WTC11 (cell line): ENCODE results near the gene KIF3A. TPM values are rescaled to one million over a fixed set of nuclear protein-coding genes. Genes with fewer than 3 reads are reported as not detected.

Source experiments
- CREM ChIP-seq: sonication (generic); formaldehyde crosslinking; IDR thresholded peaks from 2 replicates; pipeline ENCODE4 v1.8.1; 2022; ENCODE audit warnings: mild to moderate bottlenecking, missing genetic modification reagents, moderate library complexity
- ELF4 ChIP-seq: sonication (generic); formaldehyde crosslinking; IDR thresholded peaks from 2 replicates; pipeline ENCODE4 v1.8.1; 2022; ENCODE audit warnings: low read depth, mild to moderate bottlenecking, moderate library complexity, missing genetic modification reagents
- ESRRA ChIP-seq: sonication (generic); formaldehyde crosslinking; IDR thresholded peaks from 2 replicates; pipeline ENCODE4 v1.8.1; 2022; ENCODE audit warnings: mild to moderate bottlenecking, missing genetic modification reagents, borderline replicate concordance
- ETV6 ChIP-seq: sonication (generic); formaldehyde crosslinking; IDR thresholded peaks from 2 replicates; pipeline ENCODE4 v1.8.1; 2022; ENCODE audit warnings: mild to moderate bottlenecking, missing genetic modification reagents
- FOXJ3 ChIP-seq: sonication (generic); formaldehyde crosslinking; IDR thresholded peaks from 2 replicates; pipeline ENCODE4 v1.9.0; 2021; ENCODE audit warnings: missing genetic modification reagents, mild to moderate bottlenecking, borderline replicate concordance
- GRHL2 ChIP-seq: fragments of 250-450 bp; sonication (Bioruptor Pico); IDR thresholded peaks from 2 replicates; pipeline ENCODE4 v1.8.0; 2022; ENCODE audit warnings: mild to moderate bottlenecking, moderate library complexity; ENCODE audit not compliant: insufficient replicate concordance, severe bottlenecking
- HMGA2 ChIP-seq: fragments of 250-450 bp; sonication (Bioruptor Pico); IDR thresholded peaks from 2 replicates; pipeline ENCODE4 v1.4.0; 2021; ENCODE audit warnings: mild to moderate bottlenecking, moderate library complexity
- IRF2 ChIP-seq: sonication (generic); formaldehyde crosslinking; IDR thresholded peaks from 2 replicates; pipeline ENCODE4 v1.8.0; 2022; ENCODE audit warnings: low read depth, missing genetic modification reagents, borderline replicate concordance
- JUN ChIP-seq: sonication (generic); formaldehyde crosslinking; IDR thresholded peaks from 2 replicates; pipeline ENCODE4 v1.8.0; 2023; ENCODE audit warnings: mild to moderate bottlenecking, missing genetic modification reagents
- KAT7 ChIP-seq: sonication (generic); formaldehyde crosslinking; IDR thresholded peaks from 2 replicates; pipeline ENCODE4 v1.8.1; 2023; ENCODE audit warnings: missing genetic modification reagents, mild to moderate bottlenecking, borderline replicate concordance
- NFE2L1 ChIP-seq: sonication (generic); formaldehyde crosslinking; IDR thresholded peaks from 2 replicates; pipeline ENCODE4 v1.8.1; 2023; ENCODE audit warnings: missing genetic modification reagents
- NR2C2 ChIP-seq: sonication (generic); formaldehyde crosslinking; IDR thresholded peaks from 2 replicates; pipeline ENCODE4 v1.8.0; 2022; ENCODE audit warnings: mild to moderate bottlenecking, missing genetic modification reagents
- OVOL2 ChIP-seq: fragments of 250-450 bp; sonication (Bioruptor Pico); IDR thresholded peaks from 2 replicates; pipeline ENCODE4 v1.9.0; 2021; ENCODE audit warnings: mild to moderate bottlenecking, borderline replicate concordance
- SOX15 ChIP-seq: fragments of 250-450 bp; sonication (Bioruptor Pico); IDR thresholded peaks from 2 replicates; pipeline ENCODE4 v1.9.0; 2021; ENCODE audit warnings: mild to moderate bottlenecking
- TEAD4 ChIP-seq: sonication (generic); formaldehyde crosslinking; IDR thresholded peaks from 2 replicates; pipeline ENCODE4 v1.8.0; 2022; ENCODE audit warnings: mild to moderate bottlenecking, missing genetic modification reagents
- ZNF121 ChIP-seq: sonication (generic); formaldehyde crosslinking; IDR thresholded peaks from 2 replicates; pipeline ENCODE4 v1.8.0; 2023; ENCODE audit warnings: missing genetic modification reagents
- ZNF232 ChIP-seq: sonication (generic); formaldehyde crosslinking; IDR thresholded peaks from 2 replicates; pipeline ENCODE4 v1.8.0; 2022; ENCODE audit warnings: mild to moderate bottlenecking, missing genetic modification reagents
- total RNA-seq: library from RNA; stranded (reverse); gene quantifications from 3 replicates; pipeline ENCODE4 v1.2.3, GENCODE V29; 2021
- TF ChIP-seq, protein P1 (sequence below): sonication (generic); formaldehyde crosslinking; IDR thresholded peaks from 2 replicates; pipeline ENCODE4 v1.8.1; 2023; ENCODE audit warnings: mild to moderate bottlenecking, missing genetic modification reagents, borderline replicate concordance
- TF ChIP-seq, protein P2 (sequence below): fragments of 250-450 bp; sonication (Bioruptor Pico); IDR thresholded peaks from 2 replicates; pipeline ENCODE4 v1.9.0; 2021; ENCODE audit warnings: moderate library complexity, mild to moderate bottlenecking, inconsistent platforms, borderline replicate concordance
- TF ChIP-seq, protein P3 (sequence below): sonication (generic); formaldehyde crosslinking; IDR thresholded peaks from 2 replicates; pipeline ENCODE4 v1.8.0; 2023; ENCODE audit warnings: missing genetic modification reagents, mild to moderate bottlenecking, borderline replicate concordance
- TF ChIP-seq, protein P4 (sequence below): sonication (generic); formaldehyde crosslinking; IDR thresholded peaks from 2 replicates; pipeline ENCODE4 v1.8.1; 2023; ENCODE audit warnings: mild to moderate bottlenecking, missing genetic modification reagents, moderate library complexity
- TF ChIP-seq, protein P5 (sequence below): sonication (generic); formaldehyde crosslinking; IDR thresholded peaks from 2 replicates; pipeline ENCODE4 v1.8.0; 2022; ENCODE audit warnings: mild to moderate bottlenecking, missing genetic modification reagents
- TF ChIP-seq, protein P6 (sequence below): sonication (generic); formaldehyde crosslinking; IDR thresholded peaks from 2 replicates; pipeline ENCODE4 v1.8.1; 2022; ENCODE audit warnings: missing genetic modification reagents, borderline replicate concordance
- TF ChIP-seq, protein P7 (sequence below): sonication (generic); formaldehyde crosslinking; IDR thresholded peaks from 2 replicates; pipeline ENCODE4 v1.8.1; 2022; ENCODE audit warnings: low read depth, missing genetic modification reagents, borderline replicate concordance

KIF3A gene
- total RNA-seq, 1 experiment from 2014 or later, result 10.1 TPM

DNA sequence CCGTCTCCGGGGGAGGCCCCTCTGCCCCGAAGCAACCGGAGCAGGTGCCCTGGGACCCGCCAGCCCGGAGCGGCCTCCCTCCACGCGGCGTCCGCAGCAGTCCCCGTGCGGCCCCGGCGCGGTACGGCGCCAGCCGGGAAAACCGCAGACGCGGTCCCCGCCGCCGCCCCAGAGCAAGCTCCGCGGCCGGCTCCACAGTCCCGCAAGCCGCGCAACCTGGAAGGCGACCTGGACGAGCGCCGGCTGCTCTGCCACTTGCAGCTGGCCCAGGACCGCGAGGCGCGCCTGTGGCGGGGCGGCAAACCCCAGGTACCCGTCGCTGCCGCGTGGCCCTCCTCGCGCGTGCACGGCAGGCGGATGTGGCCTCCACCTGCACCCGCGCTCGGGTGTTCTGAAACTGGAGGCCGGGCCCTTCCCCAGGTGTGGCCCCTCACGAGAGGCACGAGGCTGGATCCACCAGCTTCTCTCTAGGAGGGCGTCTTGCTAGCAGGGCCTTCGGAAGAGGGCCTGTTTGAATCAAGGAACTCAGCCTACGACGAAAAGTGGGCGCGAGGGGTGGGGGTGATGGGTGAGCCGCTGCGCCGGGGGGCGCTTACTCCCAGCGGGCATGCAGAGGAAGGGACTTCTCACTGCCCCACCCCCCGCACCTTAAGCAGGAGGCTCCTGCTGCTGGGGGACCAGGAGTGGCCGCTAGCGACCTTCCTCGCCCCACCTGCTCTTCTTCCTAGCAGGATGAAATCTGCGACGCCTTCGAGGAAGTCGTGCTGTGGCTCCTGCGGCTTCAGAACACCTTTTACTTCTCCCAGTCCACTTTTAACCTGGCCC, 10.5 kb upstream of the KIF3A start (continued):
- TF ChIP-seq, protein P1, sequence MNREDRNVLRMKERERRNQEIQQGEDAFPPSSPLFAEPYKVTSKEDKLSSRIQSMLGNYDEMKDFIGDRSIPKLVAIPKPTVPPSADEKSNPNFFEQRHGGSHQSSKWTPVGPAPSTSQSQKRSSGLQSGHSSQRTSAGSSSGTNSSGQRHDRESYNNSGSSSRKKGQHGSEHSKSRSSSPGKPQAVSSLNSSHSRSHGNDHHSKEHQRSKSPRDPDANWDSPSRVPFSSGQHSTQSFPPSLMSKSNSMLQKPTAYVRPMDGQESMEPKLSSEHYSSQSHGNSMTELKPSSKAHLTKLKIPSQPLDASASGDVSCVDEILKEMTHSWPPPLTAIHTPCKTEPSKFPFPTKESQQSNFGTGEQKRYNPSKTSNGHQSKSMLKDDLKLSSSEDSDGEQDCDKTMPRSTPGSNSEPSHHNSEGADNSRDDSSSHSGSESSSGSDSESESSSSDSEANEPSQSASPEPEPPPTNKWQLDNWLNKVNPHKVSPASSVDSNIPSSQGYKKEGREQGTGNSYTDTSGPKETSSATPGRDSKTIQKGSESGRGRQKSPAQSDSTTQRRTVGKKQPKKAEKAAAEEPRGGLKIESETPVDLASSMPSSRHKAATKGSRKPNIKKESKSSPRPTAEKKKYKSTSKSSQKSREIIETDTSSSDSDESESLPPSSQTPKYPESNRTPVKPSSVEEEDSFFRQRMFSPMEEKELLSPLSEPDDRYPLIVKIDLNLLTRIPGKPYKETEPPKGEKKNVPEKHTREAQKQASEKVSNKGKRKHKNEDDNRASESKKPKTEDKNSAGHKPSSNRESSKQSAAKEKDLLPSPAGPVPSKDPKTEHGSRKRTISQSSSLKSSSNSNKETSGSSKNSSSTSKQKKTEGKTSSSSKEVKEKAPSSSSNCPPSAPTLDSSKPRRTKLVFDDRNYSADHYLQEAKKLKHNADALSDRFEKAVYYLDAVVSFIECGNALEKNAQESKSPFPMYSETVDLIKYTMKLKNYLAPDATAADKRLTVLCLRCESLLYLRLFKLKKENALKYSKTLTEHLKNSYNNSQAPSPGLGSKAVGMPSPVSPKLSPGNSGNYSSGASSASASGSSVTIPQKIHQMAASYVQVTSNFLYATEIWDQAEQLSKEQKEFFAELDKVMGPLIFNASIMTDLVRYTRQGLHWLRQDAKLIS (CRISPR knock-in tag), result no peak
- TF ChIP-seq, protein P2, sequence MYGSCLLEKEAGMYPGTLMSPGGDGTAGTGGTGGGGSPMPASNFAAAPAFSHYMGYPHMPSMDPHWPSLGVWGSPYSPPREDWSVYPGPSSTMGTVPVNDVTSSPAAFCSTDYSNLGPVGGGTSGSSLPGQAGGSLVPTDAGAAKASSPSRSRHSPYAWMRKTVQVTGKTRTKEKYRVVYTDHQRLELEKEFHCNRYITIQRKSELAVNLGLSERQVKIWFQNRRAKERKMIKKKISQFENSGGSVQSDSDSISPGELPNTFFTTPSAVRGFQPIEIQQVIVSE (CRISPR knock-in tag), result no peak
- TF ChIP-seq, protein P3, sequence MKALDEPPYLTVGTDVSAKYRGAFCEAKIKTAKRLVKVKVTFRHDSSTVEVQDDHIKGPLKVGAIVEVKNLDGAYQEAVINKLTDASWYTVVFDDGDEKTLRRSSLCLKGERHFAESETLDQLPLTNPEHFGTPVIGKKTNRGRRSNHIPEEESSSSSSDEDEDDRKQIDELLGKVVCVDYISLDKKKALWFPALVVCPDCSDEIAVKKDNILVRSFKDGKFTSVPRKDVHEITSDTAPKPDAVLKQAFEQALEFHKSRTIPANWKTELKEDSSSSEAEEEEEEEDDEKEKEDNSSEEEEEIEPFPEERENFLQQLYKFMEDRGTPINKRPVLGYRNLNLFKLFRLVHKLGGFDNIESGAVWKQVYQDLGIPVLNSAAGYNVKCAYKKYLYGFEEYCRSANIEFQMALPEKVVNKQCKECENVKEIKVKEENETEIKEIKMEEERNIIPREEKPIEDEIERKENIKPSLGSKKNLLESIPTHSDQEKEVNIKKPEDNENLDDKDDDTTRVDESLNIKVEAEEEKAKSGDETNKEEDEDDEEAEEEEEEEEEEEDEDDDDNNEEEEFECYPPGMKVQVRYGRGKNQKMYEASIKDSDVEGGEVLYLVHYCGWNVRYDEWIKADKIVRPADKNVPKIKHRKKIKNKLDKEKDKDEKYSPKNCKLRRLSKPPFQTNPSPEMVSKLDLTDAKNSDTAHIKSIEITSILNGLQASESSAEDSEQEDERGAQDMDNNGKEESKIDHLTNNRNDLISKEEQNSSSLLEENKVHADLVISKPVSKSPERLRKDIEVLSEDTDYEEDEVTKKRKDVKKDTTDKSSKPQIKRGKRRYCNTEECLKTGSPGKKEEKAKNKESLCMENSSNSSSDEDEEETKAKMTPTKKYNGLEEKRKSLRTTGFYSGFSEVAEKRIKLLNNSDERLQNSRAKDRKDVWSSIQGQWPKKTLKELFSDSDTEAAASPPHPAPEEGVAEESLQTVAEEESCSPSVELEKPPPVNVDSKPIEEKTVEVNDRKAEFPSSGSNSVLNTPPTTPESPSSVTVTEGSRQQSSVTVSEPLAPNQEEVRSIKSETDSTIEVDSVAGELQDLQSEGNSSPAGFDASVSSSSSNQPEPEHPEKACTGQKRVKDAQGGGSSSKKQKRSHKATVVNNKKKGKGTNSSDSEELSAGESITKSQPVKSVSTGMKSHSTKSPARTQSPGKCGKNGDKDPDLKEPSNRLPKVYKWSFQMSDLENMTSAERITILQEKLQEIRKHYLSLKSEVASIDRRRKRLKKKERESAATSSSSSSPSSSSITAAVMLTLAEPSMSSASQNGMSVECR, result peak; percentile 91
- TF ChIP-seq NR2C2 (peak; percentile 76; the same call in 1 of the 2 replicates), ESRRA (CRISPR knock-in tag) (peak; percentile 87; the same call in 1 of the 2 replicates), ZNF232 (no peak), ETV6 (CRISPR knock-in tag) (no peak), SOX15 (no peak), NFE2L1 (CRISPR knock-in tag) (no peak; the same call in 1 of the 2 replicates), HMGA2 (no peak), CREM (CRISPR knock-in tag) (no peak), IRF2 (CRISPR knock-in tag) (no peak), GRHL2 (no peak), KAT7 (CRISPR knock-in tag) (0 out of 2 replicates have a peak, but pooled peaks have one; percentile 62), ZNF121 (peak; percentile 75; the same call in 1 of the 2 replicates), JUN (CRISPR knock-in tag) (peak; percentile 87; the same call in 1 of the 2 replicates), OVOL2 (CRISPR knock-in tag) (no peak), FOXJ3 (no peak), ELF4 (CRISPR knock-in tag) (peak; percentile 69; the same call in 1 of the 2 replicates), TEAD4 (CRISPR knock-in tag) (no peak)
- TF ChIP-seq, protein P4, sequence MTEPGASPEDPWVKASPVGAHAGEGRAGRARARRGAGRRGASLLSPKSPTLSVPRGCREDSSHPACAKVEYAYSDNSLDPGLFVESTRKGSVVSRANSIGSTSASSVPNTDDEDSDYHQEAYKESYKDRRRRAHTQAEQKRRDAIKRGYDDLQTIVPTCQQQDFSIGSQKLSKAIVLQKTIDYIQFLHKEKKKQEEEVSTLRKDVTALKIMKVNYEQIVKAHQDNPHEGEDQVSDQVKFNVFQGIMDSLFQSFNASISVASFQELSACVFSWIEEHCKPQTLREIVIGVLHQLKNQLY (CRISPR knock-in tag), result no peak
- TF ChIP-seq, protein P5, sequence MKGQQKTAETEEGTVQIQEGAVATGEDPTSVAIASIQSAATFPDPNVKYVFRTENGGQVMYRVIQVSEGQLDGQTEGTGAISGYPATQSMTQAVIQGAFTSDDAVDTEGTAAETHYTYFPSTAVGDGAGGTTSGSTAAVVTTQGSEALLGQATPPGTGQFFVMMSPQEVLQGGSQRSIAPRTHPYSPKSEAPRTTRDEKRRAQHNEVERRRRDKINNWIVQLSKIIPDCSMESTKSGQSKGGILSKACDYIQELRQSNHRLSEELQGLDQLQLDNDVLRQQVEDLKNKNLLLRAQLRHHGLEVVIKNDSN (CRISPR knock-in tag), result no peak
- TF ChIP-seq, protein P6, sequence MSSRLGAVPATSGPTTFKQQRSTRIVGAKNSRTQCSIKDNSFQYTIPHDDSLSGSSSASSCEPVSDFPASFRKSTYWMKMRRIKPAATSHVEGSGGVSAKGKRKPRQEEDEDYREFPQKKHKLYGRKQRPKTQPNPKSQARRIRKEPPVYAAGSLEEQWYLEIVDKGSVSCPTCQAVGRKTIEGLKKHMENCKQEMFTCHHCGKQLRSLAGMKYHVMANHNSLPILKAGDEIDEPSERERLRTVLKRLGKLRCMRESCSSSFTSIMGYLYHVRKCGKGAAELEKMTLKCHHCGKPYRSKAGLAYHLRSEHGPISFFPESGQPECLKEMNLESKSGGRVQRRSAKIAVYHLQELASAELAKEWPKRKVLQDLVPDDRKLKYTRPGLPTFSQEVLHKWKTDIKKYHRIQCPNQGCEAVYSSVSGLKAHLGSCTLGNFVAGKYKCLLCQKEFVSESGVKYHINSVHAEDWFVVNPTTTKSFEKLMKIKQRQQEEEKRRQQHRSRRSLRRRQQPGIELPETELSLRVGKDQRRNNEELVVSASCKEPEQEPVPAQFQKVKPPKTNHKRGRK (CRISPR knock-in tag), result no peak
- TF ChIP-seq, protein P7, sequence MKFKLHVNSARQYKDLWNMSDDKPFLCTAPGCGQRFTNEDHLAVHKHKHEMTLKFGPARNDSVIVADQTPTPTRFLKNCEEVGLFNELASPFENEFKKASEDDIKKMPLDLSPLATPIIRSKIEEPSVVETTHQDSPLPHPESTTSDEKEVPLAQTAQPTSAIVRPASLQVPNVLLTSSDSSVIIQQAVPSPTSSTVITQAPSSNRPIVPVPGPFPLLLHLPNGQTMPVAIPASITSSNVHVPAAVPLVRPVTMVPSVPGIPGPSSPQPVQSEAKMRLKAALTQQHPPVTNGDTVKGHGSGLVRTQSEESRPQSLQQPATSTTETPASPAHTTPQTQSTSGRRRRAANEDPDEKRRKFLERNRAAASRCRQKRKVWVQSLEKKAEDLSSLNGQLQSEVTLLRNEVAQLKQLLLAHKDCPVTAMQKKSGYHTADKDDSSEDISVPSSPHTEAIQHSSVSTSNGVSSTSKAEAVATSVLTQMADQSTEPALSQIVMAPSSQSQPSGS, result no peak
